ENCODE data around the gene PRND.

GRCh38 chr20:4728120-4728760, 6.5 kb downstream of the PRND start:
- TF ChIP-seq EZH2 (IDR thresholded peaks at IDR 0.05; ENCODE audit: low read length, unreplicated experiment) (no peak), EZH2phosphoT487 (IDR thresholded peaks at IDR 0.05; ENCODE audit: borderline replicate concordance, low read length) (no peak)
- TF ChIP-seq, protein P1, sequence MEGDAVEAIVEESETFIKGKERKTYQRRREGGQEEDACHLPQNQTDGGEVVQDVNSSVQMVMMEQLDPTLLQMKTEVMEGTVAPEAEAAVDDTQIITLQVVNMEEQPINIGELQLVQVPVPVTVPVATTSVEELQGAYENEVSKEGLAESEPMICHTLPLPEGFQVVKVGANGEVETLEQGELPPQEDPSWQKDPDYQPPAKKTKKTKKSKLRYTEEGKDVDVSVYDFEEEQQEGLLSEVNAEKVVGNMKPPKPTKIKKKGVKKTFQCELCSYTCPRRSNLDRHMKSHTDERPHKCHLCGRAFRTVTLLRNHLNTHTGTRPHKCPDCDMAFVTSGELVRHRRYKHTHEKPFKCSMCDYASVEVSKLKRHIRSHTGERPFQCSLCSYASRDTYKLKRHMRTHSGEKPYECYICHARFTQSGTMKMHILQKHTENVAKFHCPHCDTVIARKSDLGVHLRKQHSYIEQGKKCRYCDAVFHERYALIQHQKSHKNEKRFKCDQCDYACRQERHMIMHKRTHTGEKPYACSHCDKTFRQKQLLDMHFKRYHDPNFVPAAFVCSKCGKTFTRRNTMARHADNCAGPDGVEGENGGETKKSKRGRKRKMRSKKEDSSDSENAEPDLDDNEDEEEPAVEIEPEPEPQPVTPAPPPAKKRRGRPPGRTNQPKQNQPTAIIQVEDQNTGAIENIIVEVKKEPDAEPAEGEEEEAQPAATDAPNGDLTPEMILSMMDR (conservative IDR thresholded peaks at IDR 0.05; ENCODE audit: low read depth, low read length): no peak

Measured in PC-3 (cell line).